Measurements from ENCODE around the gene PROM2.

Gene PROM2

GRCh38 chr2:95285542-95285932 is 11.3 kb downstream of the PROM2 start:
- DNase-seq (ENCODE audit: low read depth in 3 of 3) = no peak

- no peak for DNase-seq (ENCODE audit: low read depth in 3 of 3)
Observed at GRCh38 chr2:95287336-95287735, 13.1 kb downstream of the PROM2 start.

- DNase-seq (ENCODE audit: low read depth in 3 of 3) = no peak
Observed at GRCh38 chr2:95287806-95288205, 13.6 kb downstream of the PROM2 start.

- no peak for DNase-seq (ENCODE audit: low read depth in 3 of 3)
Observed at GRCh38 chr2:95289253-95289652, 15.0 kb downstream of the PROM2 start.

GRCh38 chr2:95291222-95291621 is 17.0 kb downstream of the PROM2 start:
- no peak for DNase-seq (ENCODE audit: low read depth in 3 of 3)

GRCh38 chr2:95292623-95293260 is 18.5 kb downstream of the PROM2 start:
- no peak for DNase-seq (ENCODE audit: low read depth in 3 of 3)

- no peak for DNase-seq (ENCODE audit: low read depth in 3 of 3)
Observed at GRCh38 chr2:95294579-95295250, 20.5 kb downstream of the PROM2 start.

- DNase-seq (ENCODE audit: low read depth in 3 of 3) = no peak
Observed at GRCh38 chr2:95295376-95295775, 21.1 kb downstream of the PROM2 start.

GRCh38 chr2:95296011-95296410 is 21.8 kb downstream of the PROM2 start:
- no peak for DNase-seq (ENCODE audit: low read depth in 3 of 3)

- no peak for DNase-seq (ENCODE audit: low read depth in 3 of 3)
Observed at GRCh38 chr2:95296880-95297487, 22.7 kb downstream of the PROM2 start, which contains the start of gene KCNIP3. Gene KCNIP3 (plus strand): TSS chr2:95297347. CDS start chr2:95297439, 92 bp downstream.

GRCh38 chr2:95297639-95298395 is 23.6 kb downstream of the PROM2 start:
- DNase-seq (ENCODE audit: low read depth in 3 of 3) = no peak

GRCh38 chr2:95298486-95299111 is 24.4 kb downstream of the PROM2 start:
- no peak for DNase-seq (ENCODE audit: low read depth in 3 of 3)

- no peak for DNase-seq (ENCODE audit: low read depth in 3 of 3)
Observed at GRCh38 chr2:95299961-95300360, 25.7 kb downstream of the PROM2 start.

GRCh38 chr2:95300450-95300849 is 26.2 kb downstream of the PROM2 start:
- no peak for DNase-seq (ENCODE audit: low read depth in 3 of 3)

- no peak for DNase-seq (ENCODE audit: low read depth in 3 of 3)
Observed at GRCh38 chr2:95301186-95301585, 26.9 kb downstream of the PROM2 start.

- no peak for DNase-seq (ENCODE audit: low read depth in 3 of 3)
Observed at GRCh38 chr2:95301876-95302641, 27.8 kb downstream of the PROM2 start.

- DNase-seq (ENCODE audit: low read depth in 3 of 3) = no peak
Observed at GRCh38 chr2:95303191-95303919, 29.1 kb downstream of the PROM2 start.

- no peak for DNase-seq (ENCODE audit: low read depth in 3 of 3)
Observed at GRCh38 chr2:95305380-95306061, 31.3 kb downstream of the PROM2 start.

GRCh38 chr2:95306336-95306895 is 32.2 kb downstream of the PROM2 start:
- no peak for DNase-seq (ENCODE audit: low read depth in 3 of 3)

- no peak for DNase-seq (ENCODE audit: low read depth in 3 of 3)
Observed at GRCh38 chr2:95307036-95307435, 32.8 kb downstream of the PROM2 start.

Data from stimulated activated CD4-positive, alpha-beta T cell treated with anti-CD3 and anti-CD28 coated beads, TNF-alpha, amount 100 ng/mL, for 4 hours (primary cell).